GM12865 (cell line): ENCODE data around the gene CTNNA3.

ENCODE experiments used
- DNase-seq: peaks from one replicate; pipeline ENCODE4 v3.0.0; 2010; ENCODE audit warnings: low read depth
- H3K4me3 ChIP-seq: 2 replicates; pipeline ENCODE4 v1.5.1; 2011; ENCODE audit warnings: mild to moderate bottlenecking, low read depth, low read length, control low read depth
- CTCF ChIP-seq: IDR thresholded peaks from 2 replicates; pipeline ENCODE4 v1.5.1; 2011; ENCODE audit warnings: low read length, control low read depth, low read depth, inconsistent platforms; ENCODE audit not compliant: insufficient read depth; ENCODE audit errors: missing control alignments

Gene CTNNA3

GRCh38 chr10:66098595-66099480, 1597.2 kb downstream of the CTNNA3 start:
- DNase-seq: no peak
- no peak overlapping the region for H3K4me3 ChIP-seq
- no peak for TF ChIP-seq CTCF

- DNase-seq: no peak
- TF ChIP-seq CTCF: no peak
- H3K4me3 ChIP-seq: no peak overlapping the region
These were observed 1600.4 kb downstream of the CTNNA3 start for GRCh38 chr10:66095610-66096009.

- TF ChIP-seq CTCF: no peak
- DNase-seq: no peak
- H3K4me3 ChIP-seq: no peak overlapping the region
These were observed 1610.1 kb downstream of the CTNNA3 start for GRCh38 chr10:66085906-66086305.

GRCh38 chr10:66071907-66072306, 1624.1 kb downstream of the CTNNA3 start:
- H3K4me3 ChIP-seq: no peak overlapping the region
- no peak for DNase-seq
- TF ChIP-seq CTCF: no peak

- H3K4me3 ChIP-seq: no peak overlapping the region
- DNase-seq: no peak
- no peak for TF ChIP-seq CTCF
These were observed 1637.4 kb downstream of the CTNNA3 start for GRCh38 chr10:66058594-66058993.

- no peak for TF ChIP-seq CTCF
- DNase-seq: no peak
- H3K4me3 ChIP-seq: no peak overlapping the region
These were observed 1646.7 kb downstream of the CTNNA3 start for GRCh38 chr10:66049335-66049734.

GRCh38 chr10:66045859-66046258, 1650.1 kb downstream of the CTNNA3 start:
- no peak for DNase-seq
- no peak overlapping the region for H3K4me3 ChIP-seq
- no peak for TF ChIP-seq CTCF
